H1 (cell line): ENCODE results near the gene COQ8B. TPM values are rescaled to one million over a fixed set of nuclear protein-coding genes. Genes with fewer than 3 reads are reported as not detected.

Experiments used
- CTCF ChIA-PET: fragments of 300-600 bp; sonication (Branson Sonifier 250); formaldehyde crosslinking; loops from one replicate; lab custom pipeline; 2021; ENCODE audit not compliant: partially characterized antibody; lab: Charles Lee
- POLR2A ChIA-PET: fragments of 300-600 bp; sonication (Branson Sonifier 250); formaldehyde crosslinking; loops from one replicate; lab custom pipeline; 2021; ENCODE audit warnings: inconsistent platforms; ENCODE audit not compliant: partially characterized antibody; lab: Charles Lee
- DNase-seq, 2 experiments: peaks; one replicate each; pipeline versions ENCODE4 v3.0.0 to v3.0.0-alpha.2; 2010 to 2022; ENCODE audit warnings: low spot score in 2 of 2, low read depth in 1 of 2, mixed read lengths in 1 of 2
- FAIRE-seq: peaks from 2 replicates; lab custom pipeline; 2011; peaks lifted over from hg19 to GRCh38; lab: Jason Lieb, UNC
- H2AFZ ChIP-seq: 2 replicates; pipeline ENCODE4 v1.8.1; 2012; ENCODE audit warnings: low read length, inconsistent platforms
- H2AK5ac ChIP-seq: 2 replicates; pipeline ENCODE4 v1.6.1; 2013; ENCODE audit warnings: low read depth, low read length
- H2BK120ac ChIP-seq: replicated peaks from 2 replicates; pipeline ENCODE3; 2013; ENCODE audit warnings: low read depth, low read length, inconsistent platforms
- H2BK12ac ChIP-seq: 2 replicates; pipeline ENCODE4 v1.6.1; 2013; ENCODE audit warnings: low read depth, low read length
- H2BK15ac ChIP-seq: 2 replicates; pipeline ENCODE4 v1.6.1; 2013; ENCODE audit warnings: low read length
- H2BK20ac ChIP-seq: 2 replicates; pipeline ENCODE4 v1.6.1; 2013; ENCODE audit warnings: low read length
- H2BK5ac ChIP-seq: 2 replicates; pipeline ENCODE4 v1.6.1; 2013; ENCODE audit warnings: low read depth, low read length
- H3K14ac ChIP-seq: 2 replicates; pipeline ENCODE4 v1.6.1; 2013; ENCODE audit warnings: inconsistent platforms; ENCODE audit not compliant: insufficient read length
- H3K18ac ChIP-seq: 2 replicates; pipeline ENCODE4 v1.6.1; 2013; ENCODE audit warnings: low read length; ENCODE audit errors: extremely low read depth
- H3K23ac ChIP-seq: 2 replicates; pipeline ENCODE4 v1.6.1; 2013; ENCODE audit warnings: inconsistent platforms; ENCODE audit not compliant: insufficient read length
- H3K23me2 ChIP-seq: 2 replicates; pipeline ENCODE4 v1.6.1; 2013; ENCODE audit warnings: low read depth, low read length
- H3K27ac ChIP-seq: 2 replicates; pipeline ENCODE4 v1.6.1; 2011; ENCODE audit warnings: low read depth, low read length, inconsistent platforms
- H3K27me3 ChIP-seq, 4 experiments: replicated peaks in 1 of 4; 1 replicate in 1 of 4; 2 replicates in 3 of 4; pipeline versions ENCODE4 v1.6.1 to v1.8.1; 2011 to 2013; ENCODE audit warnings: low read length in 3 of 4, mild to moderate bottlenecking in 3 of 4, inconsistent platforms in 2 of 4, mixed read lengths in 2 of 4, moderate library complexity in 1 of 4; ENCODE audit not compliant: control insufficient read depth in 3 of 4, insufficient read depth in 3 of 4; ENCODE audit errors: extremely low read depth in 1 of 4
- H3K36me3 ChIP-seq, 4 experiments: 2 replicates each; pipeline versions ENCODE4 v1.6.1 to v1.8.1; 2011 to 2013; ENCODE audit warnings: mild to moderate bottlenecking in 4 of 4, low read length in 3 of 4, moderate library complexity in 2 of 4, control low read depth in 1 of 4, inconsistent platforms in 1 of 4; ENCODE audit not compliant: insufficient read depth in 4 of 4, control insufficient read depth in 2 of 4
- H3K4ac ChIP-seq: replicated peaks from 2 replicates; pipeline ENCODE3; 2013; ENCODE audit warnings: low read length, low read depth, mixed read lengths, inconsistent platforms; ENCODE audit not compliant: insufficient read length
- H3K4me1 ChIP-seq, 4 experiments: replicated peaks in 1 of 4; 1 replicate in 1 of 4; 2 replicates in 3 of 4; pipeline versions ENCODE4 v1.6.1 to v1.8.1; 2011 to 2013; ENCODE audit warnings: low read length in 3 of 4, inconsistent platforms in 2 of 4, mixed read lengths in 1 of 4; ENCODE audit not compliant: insufficient read depth in 4 of 4, control insufficient read depth in 3 of 4
- H3K4me2 ChIP-seq, 2 experiments: 2 replicates each; pipeline versions ENCODE4 v1.6.1 to v1.8.1; 2011 to 2013; ENCODE audit warnings: low read depth in 2 of 2, low read length in 2 of 2, control low read depth in 1 of 2, inconsistent platforms in 1 of 2, mild to moderate bottlenecking in 1 of 2; ENCODE audit not compliant: insufficient read depth in 1 of 2
- H3K4me3 ChIP-seq, 4 experiments: fragments of 200-600, 300-600 bp in 1 of 4; sonication (generic), shearing (Covaris generic), sonication (Bioruptor Twin) in 1 of 4; 2 replicates each; pipeline versions ENCODE4 v1.5.1 to v1.8.1; 2011 to 2016; ENCODE audit warnings: low read length in 4 of 4, low read depth in 3 of 4, control low read depth in 2 of 4, inconsistent platforms in 2 of 4, mild to moderate bottlenecking in 2 of 4, mixed read lengths in 1 of 4, moderate library complexity in 1 of 4; ENCODE audit not compliant: insufficient read depth in 2 of 4; ENCODE audit errors: extremely low read depth in 1 of 4
- H3K56ac ChIP-seq: replicated peaks from 2 replicates; pipeline ENCODE3; 2013; ENCODE audit warnings: low read depth, mild to moderate bottlenecking, mixed read lengths, low read length, inconsistent platforms; ENCODE audit not compliant: insufficient read length
- H3K79me1 ChIP-seq: 2 replicates; pipeline ENCODE4 v1.6.1; 2013; ENCODE audit warnings: low read depth, low read length, control low read depth
- H3K79me2 ChIP-seq, 2 experiments: 2 replicates each; pipeline versions ENCODE4 v1.6.1 to v1.8.1; 2012 to 2013; ENCODE audit warnings: low read length in 2 of 2, mild to moderate bottlenecking in 2 of 2, inconsistent platforms in 1 of 2; ENCODE audit not compliant: insufficient read depth in 2 of 2, control insufficient read depth in 1 of 2
- H3K9ac ChIP-seq, 4 experiments: replicated peaks in 1 of 4; 1 replicate in 1 of 4; 2 replicates in 3 of 4; pipeline versions ENCODE4 v1.6.1 to v1.8.1; 2011 to 2013; ENCODE audit warnings: low read depth in 3 of 4, low read length in 3 of 4, control low read depth in 2 of 4, mild to moderate bottlenecking in 2 of 4, moderate library complexity in 2 of 4, inconsistent platforms in 1 of 4; ENCODE audit errors: extremely low read depth in 1 of 4
- H3K9me3 ChIP-seq, 2 experiments: 2 replicates each; pipeline versions ENCODE4 v1.6.1 to v1.8.1; 2012 to 2013; ENCODE audit warnings: mild to moderate bottlenecking in 2 of 2, moderate library complexity in 2 of 2, control low read depth in 1 of 2, inconsistent platforms in 1 of 2, low read depth in 1 of 2, low read length in 1 of 2, mixed read lengths in 1 of 2; ENCODE audit not compliant: insufficient read depth in 2 of 2
- H4K20me1 ChIP-seq, 2 experiments: replicated peaks in 1 of 2; 2 replicates each; pipeline versions ENCODE3 to v1.8.1; 2011 to 2013; ENCODE audit warnings: inconsistent platforms in 2 of 2, low read length in 2 of 2, mild to moderate bottlenecking in 1 of 2; ENCODE audit not compliant: insufficient read depth in 2 of 2, control insufficient read depth in 1 of 2
- H4K5ac ChIP-seq: 2 replicates; pipeline ENCODE4 v1.6.1; 2013; ENCODE audit warnings: low read length, low read depth, mixed read lengths, inconsistent platforms; ENCODE audit not compliant: insufficient read length
- H4K8ac ChIP-seq: 2 replicates; pipeline ENCODE4 v1.8.0; 2013; ENCODE audit warnings: mild to moderate bottlenecking, moderate library complexity, low read length, inconsistent platforms; ENCODE audit not compliant: insufficient read depth; ENCODE audit errors: extremely low read depth
- H4K91ac ChIP-seq: replicated peaks from 2 replicates; pipeline ENCODE3; 2013; ENCODE audit warnings: low read length, mixed read lengths, inconsistent platforms; ENCODE audit not compliant: insufficient read length
- BRCA1 ChIP-seq: IDR thresholded peaks from 2 replicates; pipeline ENCODE4 v1.6.1; 2012; ENCODE audit warnings: low read depth, low read length, improper control_type of control experiment
- CEBPB ChIP-seq: IDR thresholded peaks from 2 replicates; pipeline ENCODE4 v1.6.1; 2012; ENCODE audit warnings: low read depth, low read length
- EP300 ChIP-seq, 2 experiments: IDR thresholded peaks; 1 replicate in 1 of 2; 2 replicates in 1 of 2; pipeline ENCODE4 v1.6.1; 2011 to 2012; ENCODE audit warnings: low read depth in 2 of 2, low read length in 2 of 2, mild to moderate bottlenecking in 2 of 2, borderline replicate concordance in 1 of 2, inconsistent platforms in 1 of 2, moderate library complexity in 1 of 2
- KDM5A ChIP-seq: fragments of 200-600 bp; IDR thresholded peaks from 2 replicates; pipeline ENCODE4 v1.7.1; 2012; ENCODE audit warnings: mild to moderate bottlenecking, low read length, inconsistent platforms, mixed read lengths
- MAFK ChIP-seq: IDR thresholded peaks from 2 replicates; pipeline ENCODE4 v1.6.1; 2012; ENCODE audit warnings: low read depth, mild to moderate bottlenecking, improper control_type of control experiment, low read length
- RBBP5 ChIP-seq: IDR thresholded peaks from 2 replicates; pipeline ENCODE4 v1.7.1; 2012; ENCODE audit warnings: low read depth, mild to moderate bottlenecking, inconsistent platforms, low read length, moderate library complexity, borderline replicate concordance
- WGBS, 2 experiments: shearing (Covaris generic) in 1 of 2; methylation state at CpG; one replicate each; pipeline versions ENCODE4 v1.1.6 to v1.1.7; 2013 to 2015; ENCODE audit warnings: low lambda C conversion rate in 2 of 2, mixed read lengths in 2 of 2, inconsistent platforms in 1 of 2, low coverage in 1 of 2, missing lambda C conversion rate in 1 of 2; ENCODE audit not compliant: insufficient replicate concordance in 2 of 2, insufficient coverage in 1 of 2, insufficient read length in 1 of 2; ENCODE audit errors: extremely low coverage in 1 of 2, missing lambda C conversion rate in 1 of 2; 5-methylcytosine and 5-hydroxymethylcytosine counted together
- polyA plus RNA-seq, 7 experiments: library from polyadenylated mRNA; depleted of rRNA in 3 of 7; stranded (reverse) in 5 of 7; unstranded in 2 of 7; fragments of >200 nt in 5 of 7; fragments of 200-250 nt in 2 of 7; gene quantifications; 1 replicate in 5 of 7; 2 replicates in 1 of 7; 4 replicates in 1 of 7; pipeline versions ENCODE4 v1.2.1 to v1.2.3, GENCODE V29; 2011 to 2013; ENCODE audit warnings: missing spikeins in 2 of 7, mixed read lengths in 2 of 7
- total RNA-seq: library from RNA; stranded (reverse); fragmentation: NEBNext Ultra II Directional; extraction: Animal tissue kit (Norgen Biotek cat#: 25700); gene quantifications from 2 replicates; pipeline ENCODE4 v1.2.1, GENCODE V29; 2021
- TF ChIP-seq, protein P1 (sequence below): IDR thresholded peaks from 2 replicates; pipeline ENCODE4 v1.6.1; 2012; ENCODE audit warnings: low read length, inconsistent platforms

Gene COQ8B
- total and polyA plus RNA-seq, 2 of the 8 experiments (the other 6 are each of a cell fraction or from before 2014, with no cell fraction given) = 41.7 to 46.1 TPM

DNA sequence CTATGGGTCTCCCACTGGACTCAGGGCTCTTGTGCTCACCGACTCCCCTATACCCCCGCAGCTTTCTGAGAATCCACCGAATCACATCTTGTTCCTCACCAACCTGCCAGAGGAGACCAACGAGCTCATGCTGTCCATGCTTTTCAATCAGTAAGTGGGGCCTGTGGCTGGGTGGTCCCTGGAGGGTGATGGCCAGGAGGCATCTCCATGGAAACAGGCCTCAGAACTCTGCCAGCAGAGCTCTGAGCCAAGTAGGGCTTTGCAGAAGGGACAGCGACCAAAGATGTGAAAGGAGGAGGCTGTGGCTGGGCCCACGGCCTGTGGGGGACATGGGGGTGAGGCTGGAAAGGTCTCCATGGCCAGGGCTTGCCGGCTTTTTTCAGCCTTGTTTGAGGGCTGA is 46.8 kb upstream of the COQ8B start:
- H3K36me3 ChIP-seq = peaks cover 53 to 82% (median 66%) of the 10 kb centered on the region in 4 experiments
- FAIRE-seq = no peak
- no peak overlapping the region for H3K56ac ChIP-seq
- no peaks in the 10 kb centered on the region for H3K9me3 ChIP-seq
- H3K27ac ChIP-seq = no peak overlapping the region
- no peak overlapping the region for H3K4ac ChIP-seq
- no peak overlapping the region for H4K91ac ChIP-seq
- H3K4me3 ChIP-seq = no peak overlapping the region
- H3K4me2 ChIP-seq = no peak overlapping the region
- no peak overlapping the region for H2AK5ac ChIP-seq
- no peak overlapping the region for H2BK120ac ChIP-seq
- H2BK20ac ChIP-seq = no peak overlapping the region
- H3K9ac ChIP-seq = no peak overlapping the region
- no peak overlapping the region for H4K5ac ChIP-seq
- no peak overlapping the region for H3K23ac ChIP-seq
- no peak overlapping the region for H2BK5ac ChIP-seq
- no peaks in the 10 kb centered on the region; the same call in 1 of the 2 replicates for H3K23me2 ChIP-seq
- H2BK12ac ChIP-seq = no peak overlapping the region
- peaks cover 2% of the 10 kb centered on the region; the same call in 1 of the 2 replicates for H3K79me1 ChIP-seq
- ChIA-PET CTCF (interaction anchor here (0.7 to 1.4 kb wide), 4 partner anchors 10 to 42 kb away, joined by 3 to 6 read pairs (median 4); no protein-coding TSS in a partner anchor), POLR2A (interaction anchor here (0.7 to 17.9 kb wide), 8 partner anchors 8 to 40 kb away, joined by 3 to 399 read pairs (median 4); partner anchors contain the start of genes ACTMAP, RAB4B and SNRPA)
- H3K79me2 ChIP-seq = peaks cover 0 to 4% of the 10 kb centered on the region in 2 experiments; a peak in 2 of 4 replicates
- no peaks in the 10 kb centered on the region for H3K27me3 ChIP-seq
- H3K4me1 ChIP-seq = no peaks in the 10 kb centered on the region
- no peak overlapping the region for H2AFZ ChIP-seq
- 91% methylated on average over 7 of the region's 7 CpGs; no CpG with 5 or more reads in 1 of the 2 experiments for WGBS, 2 experiments
- no peak overlapping the region for H3K18ac ChIP-seq
- H3K14ac ChIP-seq = no peak overlapping the region
- TF ChIP-seq RBBP5 (no peak), CEBPB (no peak), KDM5A (no peak), MAFK (no peak), BRCA1 (no peak), EP300 (IDR thresholded peaks at IDR 0.05; ENCODE audit: borderline replicate concordance in 1 of 2, low read depth in 2 of 2, low read length in 2 of 2) (no peak)
- TF ChIP-seq, protein P1, sequence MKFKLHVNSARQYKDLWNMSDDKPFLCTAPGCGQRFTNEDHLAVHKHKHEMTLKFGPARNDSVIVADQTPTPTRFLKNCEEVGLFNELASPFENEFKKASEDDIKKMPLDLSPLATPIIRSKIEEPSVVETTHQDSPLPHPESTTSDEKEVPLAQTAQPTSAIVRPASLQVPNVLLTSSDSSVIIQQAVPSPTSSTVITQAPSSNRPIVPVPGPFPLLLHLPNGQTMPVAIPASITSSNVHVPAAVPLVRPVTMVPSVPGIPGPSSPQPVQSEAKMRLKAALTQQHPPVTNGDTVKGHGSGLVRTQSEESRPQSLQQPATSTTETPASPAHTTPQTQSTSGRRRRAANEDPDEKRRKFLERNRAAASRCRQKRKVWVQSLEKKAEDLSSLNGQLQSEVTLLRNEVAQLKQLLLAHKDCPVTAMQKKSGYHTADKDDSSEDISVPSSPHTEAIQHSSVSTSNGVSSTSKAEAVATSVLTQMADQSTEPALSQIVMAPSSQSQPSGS = no peak
- peaks cover 14 to 24% of the 10 kb centered on the region in 2 experiments for H4K20me1 ChIP-seq
- H4K8ac ChIP-seq = no peak overlapping the region
- H2BK15ac ChIP-seq = no peak overlapping the region
- no peak for DNase-seq
